22Rv1 (cell line): Measurements from ENCODE around the gene EEPD1.

Experiments used
- H3K27ac ChIP-seq: fragments of 450-650 bp; 2 replicates; pipeline ENCODE4 v1.5.1; 2017
- CTCF ChIP-seq: fragments of 450-650 bp; IDR thresholded peaks from 2 replicates; pipeline ENCODE4 v1.5.1; 2017; ENCODE audit warnings: mild to moderate bottlenecking
- ZFX ChIP-seq: fragments of 450-650 bp; IDR thresholded peaks from 2 replicates; pipeline ENCODE4 v1.6.1; 2017; ENCODE audit warnings: antibody characterized with exemption, borderline replicate concordance

EEPD1 gene

GRCh38 chr7:36131499-36131898 lies 21.6 kb upstream of the EEPD1 start:
- no peak overlapping the region for H3K27ac ChIP-seq
- TF ChIP-seq ZFX (no peak), CTCF (no peak)

GRCh38 chr7:36132012-36132411 lies 21.0 kb upstream of the EEPD1 start:
- TF ChIP-seq ZFX, result no peak
- no peak; the same call in 1 of the 2 replicates for TF ChIP-seq CTCF
- H3K27ac ChIP-seq, result no peak overlapping the region

- no peak for TF ChIP-seq CTCF
- TF ChIP-seq ZFX, result no peak
- no peak overlapping the region for H3K27ac ChIP-seq
Measured at GRCh38 chr7:36135700-36136099, 17.4 kb upstream of the EEPD1 start.

GRCh38 chr7:36137258-36137657 lies 15.8 kb upstream of the EEPD1 start:
- no peak overlapping the region for H3K27ac ChIP-seq
- TF ChIP-seq ZFX, result no peak
- TF ChIP-seq CTCF, result no peak

GRCh38 chr7:36137754-36138153 lies 15.3 kb upstream of the EEPD1 start:
- TF ChIP-seq CTCF (no peak), ZFX (no peak)
- H3K27ac ChIP-seq, result no peak overlapping the region

GRCh38 chr7:36138209-36138608 lies 14.8 kb upstream of the EEPD1 start:
- TF ChIP-seq ZFX (no peak), CTCF (no peak)
- no peak overlapping the region for H3K27ac ChIP-seq

- no peak overlapping the region for H3K27ac ChIP-seq
Measured at GRCh38 chr7:36141351-36141750, 11.7 kb upstream of the EEPD1 start.

More at GRCh38 chr7:36141351-36141750, 11.7 kb upstream of the EEPD1 start:
- TF ChIP-seq ZFX (no peak), CTCF (no peak)
